HCT116 (cell line): ENCODE results near the gene SDK1. TPM values are rescaled to one million over a fixed set of nuclear protein-coding genes. Genes with fewer than 3 reads are reported as not detected.

ENCODE experiments used
- ATAC-seq: fragments of 200-7000 bp; cut with Tn5 transposase; 2 replicates; pipeline ENCODE4 v1.9.1; 2020; ENCODE audit warnings: mild to moderate bottlenecking, moderate library complexity
- BruUV-seq: library from RNA; stranded (reverse); fragments of 400-500 nt; replicated peaks from 2 replicates; lab custom pipeline; 2021; lab: Mats Ljungman, UMichigan
- CTCF ChIA-PET: fragments of 300-600 bp; sonication (Branson Sonifier 250); formaldehyde crosslinking; loops from one replicate; lab custom pipeline; 2021; ENCODE audit warnings: antibody characterized with exemption; lab: Charles Lee
- POLR2A ChIA-PET: fragments of 300-600, 350-600 bp; sonication (Branson Sonifier 250); formaldehyde crosslinking; loops from one replicate; lab custom pipeline; 2021; ENCODE audit warnings: antibody characterized with exemption; lab: Charles Lee
- RAD21 ChIA-PET, 2 experiments: fragments of 300-600 bp; sonication (Branson Sonifier 250); formaldehyde crosslinking; loops; one replicate each; lab custom pipeline; 2023; ENCODE audit warnings: low total read pairs in 2 of 2; ENCODE audit not compliant: uncharacterized antibody in 2 of 2, unreplicated experiment in 2 of 2, low non-redundant PET in 1 of 2; lab: Charles Lee
- DNase-seq: peaks from one replicate; pipeline ENCODE4 v3.0.0-alpha.2; 2010; ENCODE audit warnings: low read depth, low spot score
- H2AFZ ChIP-seq: fragments of 200-600 bp; shearing (Covaris generic), sonication (generic); 2 replicates; pipeline ENCODE4 v1.6.1; 2017; ENCODE audit warnings: low read depth, mixed run types, mixed read lengths, antibody characterized with exemption, low read length; ENCODE audit not compliant: poor library complexity, severe bottlenecking
- H3K27ac ChIP-seq: 2 replicates; pipeline ENCODE4 v1.5.1; 2012; ENCODE audit warnings: low read depth, low read length
- H3K27me3 ChIP-seq: fragments of 200-600 bp; sonication (generic); 2 replicates; pipeline ENCODE4 v1.6.1; 2016; ENCODE audit warnings: mixed run types, low read length, mixed read lengths; ENCODE audit not compliant: insufficient read depth
- H3K36me3 ChIP-seq, 2 experiments: fragments of 200-500 bp in 1 of 2; fragments of 200-600 bp in 1 of 2; sonication (Bioruptor generic) in 1 of 2; sonication (generic) in 1 of 2; 2 replicates each; pipeline versions ENCODE4 v1.5.1 to v1.6.1; 2014 to 2016; ENCODE audit warnings: low read length in 2 of 2, inconsistent platforms in 1 of 2, mixed read lengths in 1 of 2, mixed run types in 1 of 2; ENCODE audit not compliant: insufficient read depth in 2 of 2, control insufficient read depth in 1 of 2
- H3K4me1 ChIP-seq, 2 experiments: fragments of 200-600 bp in 1 of 2; sonication (generic) in 1 of 2; 2 replicates each; pipeline versions ENCODE4 v1.5.1 to v1.6.1; 2012 to 2017; ENCODE audit warnings: low read length in 2 of 2, inconsistent platforms in 1 of 2, mild to moderate bottlenecking in 1 of 2, mixed read lengths in 1 of 2, mixed run types in 1 of 2, moderate library complexity in 1 of 2; ENCODE audit not compliant: insufficient read depth in 2 of 2, control insufficient read depth in 1 of 2
- H3K4me2 ChIP-seq: fragments of 200-600 bp; sonication (generic); 2 replicates; pipeline ENCODE4 v1.6.1; 2017; ENCODE audit warnings: mixed run types, low read length, mixed read lengths
- H3K4me3 ChIP-seq, 2 experiments: fragments of 200-600 bp in 1 of 2; sonication (generic) in 1 of 2; replicated peaks in 1 of 2; 2 replicates each; pipeline ENCODE4 v1.5.1; 2011 to 2016; ENCODE audit warnings: low read length in 2 of 2, control low read depth in 1 of 2, low read depth in 1 of 2, mild to moderate bottlenecking in 1 of 2, mixed read lengths in 1 of 2, mixed run types in 1 of 2
- H3K79me2 ChIP-seq: fragments of 200-600 bp; sonication (generic); 2 replicates; pipeline ENCODE4 v1.6.1; 2017; ENCODE audit warnings: mild to moderate bottlenecking, mixed run types, low read length, moderate library complexity, mixed read lengths; ENCODE audit not compliant: insufficient read depth
- H3K9ac ChIP-seq: fragments of 200-600 bp; sonication (generic); 2 replicates; pipeline ENCODE4 v1.6.1; 2016; ENCODE audit warnings: low read length, mixed read lengths
- H3K9me2 ChIP-seq: fragments of 200-600 bp; sonication (generic), shearing (Covaris generic); 2 replicates; pipeline ENCODE4 v1.6.1; 2017; ENCODE audit warnings: mixed run types, mild to moderate bottlenecking, moderate library complexity; ENCODE audit not compliant: insufficient read depth
- H3K9me3 ChIP-seq, 2 experiments: fragments of 200-500 bp in 1 of 2; fragments of 200-600 bp in 1 of 2; sonication (Bioruptor generic) in 1 of 2; sonication (generic) in 1 of 2; 2 replicates each; pipeline ENCODE4 v1.6.1; 2014 to 2017; ENCODE audit warnings: low read length in 2 of 2, mixed read lengths in 2 of 2, inconsistent platforms in 1 of 2, low read depth in 1 of 2, mild to moderate bottlenecking in 1 of 2, mixed run types in 1 of 2, moderate library complexity in 1 of 2; ENCODE audit not compliant: control insufficient read depth in 1 of 2, insufficient read depth in 1 of 2
- H4K20me1 ChIP-seq: fragments of 200-600 bp; sonication (generic), shearing (Covaris generic); 2 replicates; pipeline ENCODE4 v1.6.1; 2017; ENCODE audit warnings: mixed run types, mild to moderate bottlenecking, moderate library complexity; ENCODE audit not compliant: insufficient read depth
- ATF3 ChIP-seq: IDR thresholded peaks from 2 replicates; pipeline ENCODE4 v1.6.1; 2012
- CBX3 ChIP-seq: IDR thresholded peaks from 2 replicates; pipeline ENCODE4 v1.6.1; 2012; ENCODE audit warnings: low read depth
- EGR1 ChIP-seq: IDR thresholded peaks from 2 replicates; pipeline ENCODE4 v1.6.1; 2012; ENCODE audit warnings: low read depth
- JUND ChIP-seq: IDR thresholded peaks from 2 replicates; pipeline ENCODE4 v1.6.1; 2012
- REST ChIP-seq: IDR thresholded peaks from 2 replicates; pipeline ENCODE4 v1.6.1; 2012; ENCODE audit warnings: low read depth
- SIN3A ChIP-seq: IDR thresholded peaks from 2 replicates; pipeline ENCODE4 v1.6.1; 2012; ENCODE audit warnings: low read depth
- SP1 ChIP-seq: IDR thresholded peaks from 2 replicates; pipeline ENCODE4 v1.6.1; 2012; ENCODE audit warnings: low read depth
- TCF7L2 ChIP-seq: IDR thresholded peaks from 2 replicates; pipeline ENCODE4 v1.7.0; 2011; ENCODE audit warnings: borderline replicate concordance, inconsistent platforms; ENCODE audit not compliant: insufficient read depth, insufficient read length; ENCODE audit errors: extremely low read depth
- intact Hi-C: fragments of 100-400 bp; cut with micrococcal nuclease; formaldehyde crosslinking; loops from 2 replicates; pipeline ENCODE4 v1.10.0; 2022
- total RNA-seq: library from RNA; stranded (reverse); gene quantifications from one replicate; pipeline ENCODE4 v1.2.1, GENCODE V29; 2021; ENCODE audit not compliant: unreplicated experiment

SDK1 gene
- total RNA-seq, 1 experiment from 2014 or later, result 0.05 TPM

GRCh38 chr7:3464900-3465622 lies 164.0 kb downstream of the SDK1 start:
- intact Hi-C loops, result no loop called here
- H3K4me3 ChIP-seq, result no peak overlapping the region
- POLR2A ChIA-PET, result no interaction called here

More at GRCh38 chr7:3464900-3465622, 164.0 kb downstream of the SDK1 start:
- Histone ChIP-seq H3K36me3 (no peaks in the 10 kb centered on the region), H3K9ac (no peak overlapping the region), H3K9me2 (no peaks in the 10 kb centered on the region), H3K27me3 (peaks cover 24% of the 10 kb centered on the region; the same call in 1 of the 2 replicates), H4K20me1 (no peaks in the 10 kb centered on the region; the same call in 1 of the 2 replicates), H2AFZ (no peak overlapping the region), H3K4me1 (no peaks in the 10 kb centered on the region), H3K27ac (no peak overlapping the region), H3K79me2 (no peaks in the 10 kb centered on the region), H3K9me3 (no peaks in the 10 kb centered on the region), H3K4me2 (no peak overlapping the region)
- no TSS peak for BruUV-seq
- TF ChIP-seq EGR1 (no peak), TCF7L2 (no peak), REST (no peak), SP1 (no peak), SIN3A (no peak), JUND (no peak), CBX3 (no peak), ATF3 (no peak)
- ChIA-PET RAD21 (no interaction called here), CTCF (no interaction called here)
- ATAC-seq (no peak), DNase-seq (no peak)
